SK-N-SH treated with all-trans-retinoic acid at 6 μM for 48 hours (cell line): Measurements from ENCODE around the gene SLC35F6.

Experiments used
- ATAC-seq: fragments of 200-7000 bp; cut with Tn5 transposase; 3 replicates; pipeline ENCODE4 v1.9.1; 2020; ENCODE audit warnings: mild to moderate bottlenecking, moderate library complexity
- ARNTL ChIP-seq: fragments of 450-650 bp; formaldehyde crosslinking; IDR thresholded peaks from 2 replicates; pipeline ENCODE4 v1.5.0; 2020; ENCODE audit warnings: low read depth, mild to moderate bottlenecking, moderate library complexity, borderline replicate concordance
- BACH2 ChIP-seq: fragments of 250-450 bp; sonication (Bioruptor Pico); IDR thresholded peaks from 2 replicates; pipeline ENCODE4 v1.9.0; 2021; ENCODE audit warnings: mild to moderate bottlenecking, borderline replicate concordance
- CSDC2 ChIP-seq: fragments of 250-450 bp; sonication (Bioruptor Pico); IDR thresholded peaks from 2 replicates; pipeline ENCODE4 v1.5.0; 2020; ENCODE audit warnings: mild to moderate bottlenecking, moderate library complexity
- CSRNP3 ChIP-seq: fragments of 250-450 bp; sonication (Bioruptor Pico); IDR thresholded peaks from 2 replicates; pipeline ENCODE4 v1.5.1; 2021; ENCODE audit warnings: mild to moderate bottlenecking, moderate library complexity
- GLIS3 ChIP-seq: fragments of 250-450 bp; sonication (Bioruptor Pico); IDR thresholded peaks from 2 replicates; pipeline ENCODE4 v1.5.0; 2020; ENCODE audit warnings: mild to moderate bottlenecking, moderate library complexity
- ISL1 ChIP-seq: fragments of 250-450 bp; sonication (Bioruptor Pico); IDR thresholded peaks from 2 replicates; pipeline ENCODE4 v2.1.2; 2022; ENCODE audit warnings: mild to moderate bottlenecking, moderate library complexity
- OSR1 ChIP-seq: fragments of 250-450 bp; sonication (Bioruptor Pico); IDR thresholded peaks from 2 replicates; pipeline ENCODE4 v1.8.0; 2022; ENCODE audit warnings: moderate library complexity, mild to moderate bottlenecking, inconsistent platforms
- RARB ChIP-seq: fragments of 250-450 bp; sonication (Bioruptor Pico); IDR thresholded peaks from 2 replicates; pipeline ENCODE4 v1.8.0; 2021; ENCODE audit warnings: mild to moderate bottlenecking, moderate library complexity
- SNAI2 ChIP-seq: fragments of 250-450 bp; sonication (Bioruptor Pico); IDR thresholded peaks from 2 replicates; pipeline ENCODE4 v1.5.0; 2020; ENCODE audit warnings: mild to moderate bottlenecking, moderate library complexity
- TOX ChIP-seq: fragments of 250-450 bp; sonication (Bioruptor Pico); IDR thresholded peaks from 2 replicates; pipeline ENCODE4 v1.8.0; 2021; ENCODE audit warnings: mild to moderate bottlenecking, moderate library complexity, borderline replicate concordance
- ZC3H10 ChIP-seq: fragments of 250-450 bp; sonication (Bioruptor Pico); IDR thresholded peaks from 2 replicates; pipeline ENCODE4 v1.5.1; 2021; ENCODE audit warnings: mild to moderate bottlenecking, moderate library complexity
- ZFP3 ChIP-seq: fragments of 250-450 bp; sonication (Bioruptor Pico); IDR thresholded peaks from 2 replicates; pipeline ENCODE4 v1.5.0; 2020; ENCODE audit warnings: mild to moderate bottlenecking, moderate library complexity
- ZFP30 ChIP-seq: fragments of 450-650 bp; formaldehyde crosslinking; IDR thresholded peaks from 2 replicates; pipeline ENCODE4 v1.5.0; 2022; ENCODE audit warnings: mild to moderate bottlenecking, moderate library complexity
- ZNF565 ChIP-seq: fragments of 450-650 bp; formaldehyde crosslinking; conservative IDR thresholded peaks from 2 replicates; pipeline ENCODE4 v1.5.0; 2020; ENCODE audit warnings: low read depth, mild to moderate bottlenecking, moderate library complexity
- ZNF70 ChIP-seq: fragments of 450-650 bp; formaldehyde crosslinking; IDR thresholded peaks from 2 replicates; pipeline ENCODE4 v1.5.0; 2020; ENCODE audit warnings: mild to moderate bottlenecking, moderate library complexity
- ZNF8 ChIP-seq: fragments of 450-650 bp; formaldehyde crosslinking; IDR thresholded peaks from 2 replicates; pipeline ENCODE4 v1.5.0; 2020; ENCODE audit warnings: mild to moderate bottlenecking, moderate library complexity
- TF ChIP-seq, protein P1 (sequence below): fragments of 250-450 bp; sonication (Bioruptor Pico); IDR thresholded peaks from 2 replicates; pipeline ENCODE4 v1.5.0; 2020; ENCODE audit warnings: mild to moderate bottlenecking, moderate library complexity
- TF ChIP-seq, protein P2 (sequence below): fragments of 250-450 bp; sonication (Bioruptor Pico); IDR thresholded peaks from 2 replicates; pipeline ENCODE4 v1.8.0; 2021; ENCODE audit warnings: low read depth, mild to moderate bottlenecking, moderate library complexity, borderline replicate concordance

The SLC35F6 gene

GRCh38 chr2:26723475-26723874 is 40.6 kb upstream of the SLC35F6 start:
- no peak for TF ChIP-seq ZNF8 (CRISPR knock-in tag)
- ATAC-seq = no peak

DNA sequence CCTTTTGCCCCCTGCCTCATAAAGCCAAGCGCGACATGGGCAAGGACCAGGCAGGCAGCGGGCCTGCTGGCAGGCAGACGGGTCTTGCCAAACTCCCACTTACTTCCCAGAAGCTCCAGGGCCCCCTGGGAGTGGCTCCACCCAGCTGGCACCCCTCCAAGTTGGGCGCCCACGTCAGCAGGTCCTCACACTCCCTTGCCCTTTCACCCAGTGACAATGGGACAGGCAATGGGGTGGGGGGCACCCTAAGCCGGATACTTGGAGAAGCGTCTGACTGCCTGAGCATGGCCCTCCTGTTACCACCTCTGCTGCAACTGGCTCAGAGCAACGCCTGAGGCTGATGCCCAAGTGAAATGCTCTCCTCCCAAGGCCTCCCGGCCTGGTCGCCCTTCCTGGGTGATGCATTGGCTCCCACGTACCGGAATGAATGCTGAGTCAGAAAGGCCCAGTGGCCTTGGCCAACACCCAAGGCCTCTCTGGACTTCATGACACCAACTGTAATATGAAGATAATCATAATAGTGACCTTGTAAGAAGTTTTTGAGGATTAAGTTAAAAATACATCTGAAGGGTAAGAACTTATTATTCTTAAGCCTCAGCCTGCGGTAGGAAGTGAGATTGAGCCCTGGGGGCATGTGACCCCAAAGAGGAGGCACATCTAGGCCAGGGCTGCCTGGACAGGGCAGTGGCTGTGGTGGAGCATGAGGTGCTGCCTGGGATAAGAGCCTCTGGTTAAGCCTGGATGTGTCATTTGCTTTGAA is 39.9 kb upstream of the SLC35F6 start:
- peak; percentile 67; the same call in 1 of the 2 replicates for TF ChIP-seq SNAI2
- no peak for TF ChIP-seq BACH2 (CRISPR knock-in tag)
- TF ChIP-seq ZFP3 = 0 out of 2 replicates have a peak, but pooled peaks have one; percentile 46
- TF ChIP-seq ZC3H10 = no peak
- peak; percentile 26; the same call in 1 of the 2 replicates for TF ChIP-seq ZNF8 (CRISPR knock-in tag)
- ATAC-seq = peak; percentile 46

DNA sequence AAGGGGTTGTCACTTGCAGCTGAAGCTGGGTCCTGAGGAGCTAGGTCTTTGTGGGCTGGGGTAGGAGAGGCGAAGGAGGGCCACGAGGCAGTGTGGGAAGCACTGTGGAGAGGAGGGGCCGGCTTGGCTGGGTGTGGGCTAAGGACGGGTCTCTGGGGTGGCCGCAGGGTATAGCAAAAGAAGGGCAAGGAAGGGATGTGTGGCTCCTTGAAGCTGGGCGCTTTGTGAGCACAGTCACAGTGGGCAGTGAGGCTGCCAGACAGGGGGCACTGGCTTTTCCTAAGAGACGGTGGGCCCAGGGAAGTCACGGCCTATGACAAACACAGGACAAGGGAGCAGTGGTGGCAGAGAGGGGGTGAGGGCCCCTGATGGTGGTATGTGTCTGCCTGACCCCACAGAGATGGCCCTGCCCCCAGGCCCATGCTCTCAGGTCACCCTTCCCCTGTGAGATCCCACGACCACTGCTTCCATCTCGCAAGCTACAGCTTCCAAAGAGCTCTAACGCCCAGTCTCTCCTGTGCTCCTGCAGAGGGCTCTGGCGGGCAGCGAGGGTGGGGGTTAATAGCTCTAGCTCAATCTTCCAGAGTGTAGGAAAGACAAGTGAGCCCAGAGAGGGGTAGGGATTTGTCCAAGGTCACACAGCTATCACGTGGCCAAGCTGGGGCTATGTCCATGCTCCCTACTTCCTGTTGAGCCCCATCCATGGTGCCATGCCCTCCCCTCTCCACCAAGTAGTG is 39.1 kb upstream of the SLC35F6 start:
- TF ChIP-seq SNAI2 (no peak), ZFP30 (CRISPR knock-in tag) (no peak)
- ATAC-seq = no peak

DNA sequence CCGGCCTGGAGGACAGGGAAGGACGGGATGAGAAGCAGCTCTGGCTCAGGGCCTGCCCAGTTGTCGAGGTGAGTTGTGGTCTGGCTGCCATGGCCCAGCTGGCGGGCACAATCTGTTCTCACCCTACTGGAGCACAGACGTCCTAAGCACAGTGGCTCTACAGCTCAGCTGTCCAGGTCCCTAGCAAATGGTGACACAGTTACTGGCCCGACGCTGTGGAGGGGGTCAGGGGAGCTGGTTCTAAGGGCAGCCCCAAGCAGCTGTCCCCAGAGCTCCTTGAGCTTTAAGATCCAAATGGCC is 38.6 kb upstream of the SLC35F6 start:
- TF ChIP-seq CSDC2 (no peak), SNAI2 (no peak), BACH2 (CRISPR knock-in tag) (no peak), ZNF70 (CRISPR knock-in tag) (no peak), OSR1 (no peak), CSRNP3 (CRISPR knock-in tag) (no peak)
- TF ChIP-seq, protein P1, sequence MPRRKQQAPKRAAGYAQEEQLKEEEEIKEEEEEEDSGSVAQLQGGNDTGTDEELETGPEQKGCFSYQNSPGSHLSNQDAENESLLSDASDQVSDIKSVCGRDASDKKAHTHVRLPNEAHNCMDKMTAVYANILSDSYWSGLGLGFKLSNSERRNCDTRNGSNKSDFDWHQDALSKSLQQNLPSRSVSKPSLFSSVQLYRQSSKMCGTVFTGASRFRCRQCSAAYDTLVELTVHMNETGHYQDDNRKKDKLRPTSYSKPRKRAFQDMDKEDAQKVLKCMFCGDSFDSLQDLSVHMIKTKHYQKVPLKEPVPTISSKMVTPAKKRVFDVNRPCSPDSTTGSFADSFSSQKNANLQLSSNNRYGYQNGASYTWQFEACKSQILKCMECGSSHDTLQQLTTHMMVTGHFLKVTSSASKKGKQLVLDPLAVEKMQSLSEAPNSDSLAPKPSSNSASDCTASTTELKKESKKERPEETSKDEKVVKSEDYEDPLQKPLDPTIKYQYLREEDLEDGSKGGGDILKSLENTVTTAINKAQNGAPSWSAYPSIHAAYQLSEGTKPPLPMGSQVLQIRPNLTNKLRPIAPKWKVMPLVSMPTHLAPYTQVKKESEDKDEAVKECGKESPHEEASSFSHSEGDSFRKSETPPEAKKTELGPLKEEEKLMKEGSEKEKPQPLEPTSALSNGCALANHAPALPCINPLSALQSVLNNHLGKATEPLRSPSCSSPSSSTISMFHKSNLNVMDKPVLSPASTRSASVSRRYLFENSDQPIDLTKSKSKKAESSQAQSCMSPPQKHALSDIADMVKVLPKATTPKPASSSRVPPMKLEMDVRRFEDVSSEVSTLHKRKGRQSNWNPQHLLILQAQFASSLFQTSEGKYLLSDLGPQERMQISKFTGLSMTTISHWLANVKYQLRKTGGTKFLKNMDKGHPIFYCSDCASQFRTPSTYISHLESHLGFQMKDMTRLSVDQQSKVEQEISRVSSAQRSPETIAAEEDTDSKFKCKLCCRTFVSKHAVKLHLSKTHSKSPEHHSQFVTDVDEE (CRISPR knock-in tag) = no peak
- ATAC-seq = no peak

GRCh38 chr2:26726228-26726627 is 37.9 kb upstream of the SLC35F6 start:
- no peak for ATAC-seq
- no peak for TF ChIP-seq ZFP3
- no peak for TF ChIP-seq ARNTL
- TF ChIP-seq CSRNP3 (CRISPR knock-in tag) = no peak
- no peak for TF ChIP-seq ISL1 (CRISPR knock-in tag)
- no peak for TF ChIP-seq TOX (CRISPR knock-in tag)
- TF ChIP-seq ZFP30 (CRISPR knock-in tag) = no peak
- TF ChIP-seq BACH2 (CRISPR knock-in tag) = no peak
- TF ChIP-seq RARB (CRISPR knock-in tag) = no peak
- TF ChIP-seq GLIS3 (CRISPR knock-in tag) = no peak
- no peak for TF ChIP-seq ZNF565 (CRISPR knock-in tag)
- TF ChIP-seq, protein P2, sequence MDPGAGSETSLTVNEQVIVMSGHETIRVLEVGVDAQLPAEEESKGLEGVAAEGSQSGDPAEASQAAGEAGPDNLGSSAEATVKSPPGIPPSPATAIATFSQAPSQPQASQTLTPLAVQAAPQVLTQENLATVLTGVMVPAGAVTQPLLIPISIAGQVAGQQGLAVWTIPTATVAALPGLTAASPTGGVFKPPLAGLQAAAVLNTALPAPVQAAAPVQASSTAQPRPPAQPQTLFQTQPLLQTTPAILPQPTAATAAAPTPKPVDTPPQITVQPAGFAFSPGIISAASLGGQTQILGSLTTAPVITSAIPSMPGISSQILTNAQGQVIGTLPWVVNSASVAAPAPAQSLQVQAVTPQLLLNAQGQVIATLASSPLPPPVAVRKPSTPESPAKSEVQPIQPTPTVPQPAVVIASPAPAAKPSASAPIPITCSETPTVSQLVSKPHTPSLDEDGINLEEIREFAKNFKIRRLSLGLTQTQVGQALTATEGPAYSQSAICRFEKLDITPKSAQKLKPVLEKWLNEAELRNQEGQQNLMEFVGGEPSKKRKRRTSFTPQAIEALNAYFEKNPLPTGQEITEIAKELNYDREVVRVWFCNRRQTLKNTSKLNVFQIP (CRISPR knock-in tag) = no peak
- TF ChIP-seq, all 23 proteins: peak for 0
